Thyroid gland (tissue), 4 donors: Measurements from ENCODE around the gene SPAG6. TPM values are rescaled to one million over a fixed set of nuclear protein-coding genes. Genes with fewer than 3 reads are reported as not detected.

ENCODE experiments used
- DNase-seq, 2 donors: peaks; one replicate each; pipeline ENCODE4 v3.0.0-alpha.2; 2019
- H3K27ac ChIP-seq, 3 donors: fragments of 200-600 bp; sonication (generic); 1 replicate in 2 of 3; 2 replicates in 1 of 3; pipeline ENCODE4 v1.5.1; 2016 to 2019; ENCODE audit warnings: mild to moderate bottlenecking in 1 of 3, moderate library complexity in 1 of 3
- H3K27me3 ChIP-seq: fragments of 200-600 bp; sonication (generic); one replicate; pipeline ENCODE4 v1.5.1; 2019
- H3K36me3 ChIP-seq, 2 donors: fragments of 200-600 bp; sonication (generic); one replicate each; pipeline ENCODE4 v1.5.1; 2016 to 2019
- H3K4me1 ChIP-seq, 2 donors: fragments of 200-600 bp; sonication (generic); one replicate each; pipeline ENCODE4 v1.5.1; 2017 to 2019
- H3K4me3 ChIP-seq, 3 donors: fragments of 200-600 bp; sonication (generic); replicated peaks in 1 of 3; 1 replicate in 2 of 3; 2 replicates in 1 of 3; pipeline ENCODE4 v1.5.1; 2016; ENCODE audit warnings: mild to moderate bottlenecking in 1 of 3
- H3K9me3 ChIP-seq: fragments of 200-600 bp; sonication (generic); one replicate; pipeline ENCODE4 v1.5.1; 2017
- POLR2A ChIP-seq, 2 donors: fragments of 450-650 bp; IDR thresholded peaks; one replicate each; pipeline ENCODE4 v1.6.1; 2017; ENCODE audit warnings: antibody characterized with exemption in 2 of 2, mild to moderate bottlenecking in 2 of 2, moderate library complexity in 1 of 2
- WGBS, 2 donors: methylation state at CpG; one replicate each; pipeline ENCODE4 v1.1.5; 2017; 5-methylcytosine and 5-hydroxymethylcytosine counted together
- intact Hi-C: fragments of 100-400 bp; cut with DNase I; formaldehyde crosslinking; loops from one replicate; pipeline ENCODE4 v1.15.1; 2023
- total RNA-seq, 4 donors: library from RNA; depleted of rRNA; stranded (reverse); fragments of >200 nt; gene quantifications; one replicate each; pipeline ENCODE4 v1.2.3, GENCODE V29; 2016
- TF ChIP-seq, protein P1 (sequence below), 6 experiments: fragments of 200-600 bp in 3 of 6; fragments of 450-650 bp in 3 of 6; sonication (generic) in 3 of 6; IDR thresholded peaks; one replicate each; pipeline ENCODE4 v1.5.1; 2016 to 2019; ENCODE audit warnings: antibody characterized with exemption in 6 of 6, mild to moderate bottlenecking in 2 of 6, inconsistent platforms in 1 of 6, moderate library complexity in 1 of 6

Gene SPAG6
- total RNA-seq, 4 donors from 2014 or later: 0.27 TPM; not detected in 3

DNA sequence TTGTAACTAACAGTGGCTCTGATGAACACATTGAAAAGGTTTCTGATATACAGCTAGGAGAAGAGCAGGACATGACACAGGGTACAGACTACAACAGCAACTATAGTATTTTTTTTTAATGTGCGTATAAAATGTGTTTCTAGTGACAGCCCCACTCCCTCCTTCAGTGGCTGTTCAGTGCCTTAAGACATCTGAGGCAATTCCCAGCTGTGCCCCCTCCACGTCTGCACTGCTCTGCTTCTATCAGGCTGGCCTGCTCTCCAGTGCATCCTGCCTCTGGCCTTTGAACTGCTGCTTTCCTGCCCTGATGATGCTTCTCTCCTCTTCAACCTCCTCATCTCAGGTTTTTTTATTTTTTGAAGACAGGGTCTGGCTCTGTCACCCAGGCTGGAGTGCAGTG is 111.2 kb downstream of the SPAG6 start:
- intact Hi-C loops: no loop called here
- Histone ChIP-seq H3K4me3 (no peak overlapping the region), H3K27ac (no peak overlapping the region), H3K27me3 (no peaks in the 10 kb centered on the region), H3K4me1 (no peaks in the 10 kb centered on the region), H3K36me3 (no peaks in the 10 kb centered on the region), H3K9me3 (no peaks in the 10 kb centered on the region)
- TF ChIP-seq, protein P1, sequence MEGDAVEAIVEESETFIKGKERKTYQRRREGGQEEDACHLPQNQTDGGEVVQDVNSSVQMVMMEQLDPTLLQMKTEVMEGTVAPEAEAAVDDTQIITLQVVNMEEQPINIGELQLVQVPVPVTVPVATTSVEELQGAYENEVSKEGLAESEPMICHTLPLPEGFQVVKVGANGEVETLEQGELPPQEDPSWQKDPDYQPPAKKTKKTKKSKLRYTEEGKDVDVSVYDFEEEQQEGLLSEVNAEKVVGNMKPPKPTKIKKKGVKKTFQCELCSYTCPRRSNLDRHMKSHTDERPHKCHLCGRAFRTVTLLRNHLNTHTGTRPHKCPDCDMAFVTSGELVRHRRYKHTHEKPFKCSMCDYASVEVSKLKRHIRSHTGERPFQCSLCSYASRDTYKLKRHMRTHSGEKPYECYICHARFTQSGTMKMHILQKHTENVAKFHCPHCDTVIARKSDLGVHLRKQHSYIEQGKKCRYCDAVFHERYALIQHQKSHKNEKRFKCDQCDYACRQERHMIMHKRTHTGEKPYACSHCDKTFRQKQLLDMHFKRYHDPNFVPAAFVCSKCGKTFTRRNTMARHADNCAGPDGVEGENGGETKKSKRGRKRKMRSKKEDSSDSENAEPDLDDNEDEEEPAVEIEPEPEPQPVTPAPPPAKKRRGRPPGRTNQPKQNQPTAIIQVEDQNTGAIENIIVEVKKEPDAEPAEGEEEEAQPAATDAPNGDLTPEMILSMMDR (IDR thresholded peaks at IDR 0.05): no peak
- TF ChIP-seq POLR2A (IDR thresholded peaks at IDR 0.05): no peak
- WGBS, 2 donors: 95 to 96% methylated on average over 2 of the region's 2 CpGs
- DNase-seq: no peak

DNA sequence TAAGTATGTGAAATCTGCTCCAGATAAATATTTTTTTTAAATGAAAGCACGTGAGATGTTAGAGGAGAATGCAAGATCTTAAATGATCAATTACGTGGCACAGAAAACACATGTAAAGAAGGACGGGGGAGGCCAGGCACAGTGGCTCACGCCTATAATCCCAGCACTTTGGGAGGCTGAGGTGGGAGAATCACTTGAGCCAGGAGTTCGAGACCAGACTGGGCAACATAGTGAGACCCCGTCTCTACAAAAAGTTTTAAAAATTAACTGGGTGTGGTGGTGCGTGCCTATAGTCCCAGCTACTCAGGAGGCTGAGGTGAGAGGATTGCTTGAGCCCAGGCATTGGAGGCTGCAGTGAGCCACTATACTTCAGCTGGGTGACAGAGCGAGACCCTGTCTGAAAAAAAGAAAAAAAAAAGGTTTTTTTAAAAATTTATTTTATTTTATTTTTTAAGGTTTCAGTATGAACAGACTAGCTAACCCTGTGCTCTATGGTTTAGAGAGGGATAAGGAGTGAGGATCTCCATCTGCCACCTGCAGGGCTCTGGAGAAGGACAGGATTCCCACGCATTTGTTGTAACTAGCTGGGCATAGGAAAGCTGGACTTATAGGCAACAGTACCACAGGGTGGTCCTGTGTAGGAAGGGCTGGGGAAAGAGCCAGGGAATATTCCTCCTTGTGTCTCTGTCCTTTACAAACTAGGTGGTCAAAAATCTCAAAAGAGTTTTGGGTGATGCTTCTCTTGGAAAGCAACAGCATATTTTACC is 113.2 kb downstream of the SPAG6 start:
- no peak for DNase-seq
- Histone ChIP-seq H3K9me3 (no peaks in the 10 kb centered on the region), H3K27ac (no peak overlapping the region), H3K4me1 (no peaks in the 10 kb centered on the region), H3K4me3 (no peak overlapping the region), H3K27me3 (no peaks in the 10 kb centered on the region), H3K36me3 (no peaks in the 10 kb centered on the region)
- intact Hi-C loops: no loop called here
- WGBS, 2 donors: 92 to 94% methylated on average over 9 of the region's 9 CpGs
- no peak for TF ChIP-seq POLR2A (IDR thresholded peaks at IDR 0.05)
- TF ChIP-seq, protein P1 (IDR thresholded peaks at IDR 0.05): no peak

DNA sequence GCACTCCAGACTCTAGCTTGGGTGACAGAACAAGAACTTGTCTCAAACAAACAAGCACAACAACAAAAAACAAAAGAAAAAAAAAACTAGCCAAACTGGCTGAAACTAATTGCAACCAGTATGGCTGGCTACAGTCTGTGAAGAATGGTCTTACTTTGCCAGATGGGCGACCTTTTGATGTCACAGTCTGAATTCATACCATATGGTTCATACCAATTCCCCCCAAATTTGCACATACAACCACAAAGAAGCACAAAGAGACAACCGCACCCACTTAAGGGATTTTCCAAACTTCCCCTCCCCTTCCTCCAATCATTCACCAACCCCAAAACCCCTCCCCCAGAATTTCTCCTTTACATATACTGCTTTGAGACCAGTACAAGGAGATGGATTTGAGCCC is 114.2 kb downstream of the SPAG6 start:
- Histone ChIP-seq H3K36me3 (no peaks in the 10 kb centered on the region), H3K27me3 (no peaks in the 10 kb centered on the region), H3K9me3 (no peaks in the 10 kb centered on the region), H3K27ac (no peak overlapping the region), H3K4me3 (no peak overlapping the region), H3K4me1 (no peaks in the 10 kb centered on the region)
- DNase-seq: no peak
- TF ChIP-seq, protein P1 (IDR thresholded peaks at IDR 0.05): no peak
- TF ChIP-seq POLR2A (IDR thresholded peaks at IDR 0.05): no peak
- 92 to 96% methylated on average over 2 of the region's 2 CpGs for WGBS, 2 donors
- intact Hi-C loops: no loop called here

DNA sequence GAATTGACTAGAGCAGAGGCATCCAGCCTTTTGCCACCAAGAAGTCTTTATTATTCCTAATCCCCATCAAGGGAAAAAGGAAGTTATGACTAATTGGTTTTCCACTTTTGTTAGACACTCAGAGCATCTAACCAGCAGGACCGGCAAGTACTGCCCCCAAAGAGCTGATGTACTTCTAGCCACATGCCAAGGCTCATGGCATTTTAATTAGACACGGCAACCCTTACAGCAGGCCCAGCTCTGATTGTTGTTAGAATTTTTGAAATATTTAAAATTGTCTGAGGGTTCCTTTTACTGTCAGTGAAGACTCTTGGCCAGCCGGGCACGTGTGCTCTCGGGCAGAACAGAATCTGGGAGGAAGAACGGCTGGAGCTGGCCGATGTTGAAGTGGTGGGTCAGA is 114.8 kb downstream of the SPAG6 start:
- Histone ChIP-seq H3K9me3 (no peaks in the 10 kb centered on the region), H3K27me3 (no peaks in the 10 kb centered on the region), H3K4me1 (no peaks in the 10 kb centered on the region), H3K36me3 (no peaks in the 10 kb centered on the region), H3K27ac (no peak overlapping the region), H3K4me3 (no peak overlapping the region)
- TF ChIP-seq, protein P1 (IDR thresholded peaks at IDR 0.05): no peak
- TF ChIP-seq POLR2A (IDR thresholded peaks at IDR 0.05): no peak
- intact Hi-C loops: no loop called here
- WGBS, 2 donors: 61 to 75% methylated on average over 7 of the region's 7 CpGs
- no peak for DNase-seq

DNA sequence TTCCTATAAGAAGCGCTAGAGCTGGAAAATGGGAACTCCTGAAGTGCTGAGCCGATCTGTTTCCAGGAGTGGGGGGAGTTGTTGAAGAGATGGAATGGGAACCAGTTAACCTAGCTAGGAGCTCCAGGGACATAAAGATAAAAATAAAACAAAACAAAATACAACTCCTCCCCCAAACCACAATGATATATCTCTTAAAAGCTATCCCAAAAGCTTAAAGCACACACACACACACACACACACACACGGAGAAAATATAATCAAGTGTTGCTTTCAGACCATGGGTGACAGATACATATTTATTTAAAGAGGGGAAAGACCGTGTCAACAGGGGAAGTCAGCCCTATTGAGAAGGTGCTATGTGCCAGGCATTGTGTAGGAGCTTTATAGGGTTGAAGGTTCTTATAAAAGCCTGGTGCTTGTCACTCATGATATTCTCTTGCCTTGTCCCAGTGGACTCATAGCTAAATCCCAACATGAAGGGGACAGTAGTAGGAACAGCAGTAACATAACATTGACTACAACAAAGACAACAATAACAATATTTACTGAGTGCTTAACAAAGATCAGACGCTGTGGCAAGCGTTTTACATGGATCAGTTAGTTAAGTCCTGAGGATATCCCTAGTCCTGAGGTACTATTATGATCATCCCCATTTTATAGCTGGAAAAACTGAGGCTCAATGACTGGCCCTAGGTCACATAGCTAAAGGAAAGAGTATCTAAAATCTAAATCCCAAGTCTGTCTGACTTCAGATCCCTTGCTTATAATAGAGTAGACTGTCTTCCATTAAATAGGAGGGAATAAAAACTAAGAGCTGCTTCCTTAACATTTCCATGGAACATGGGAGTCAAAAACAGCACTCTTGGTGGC is 115.5 kb downstream of the SPAG6 start:
- Histone ChIP-seq H3K4me3 (no peak overlapping the region), H3K27ac (no peak overlapping the region), H3K36me3 (no peaks in the 10 kb centered on the region), H3K4me1 (no peaks in the 10 kb centered on the region), H3K9me3 (no peaks in the 10 kb centered on the region), H3K27me3 (no peaks in the 10 kb centered on the region)
- intact Hi-C loops: no loop called here
- TF ChIP-seq, protein P1 (IDR thresholded peaks at IDR 0.05): no peak
- no peak for TF ChIP-seq POLR2A (IDR thresholded peaks at IDR 0.05)
- no peak for DNase-seq
- 86 to 88% methylated on average over 6 of the region's 6 CpGs for WGBS, 2 donors
